Measurements from ENCODE around the gene PPA2.
"Not testable (repeated sequence)": the region's sequence is repeated elsewhere in the genome, so short reads cannot be mapped to it uniquely, and the experiment has no call there.

The PPA2 gene

DNA sequence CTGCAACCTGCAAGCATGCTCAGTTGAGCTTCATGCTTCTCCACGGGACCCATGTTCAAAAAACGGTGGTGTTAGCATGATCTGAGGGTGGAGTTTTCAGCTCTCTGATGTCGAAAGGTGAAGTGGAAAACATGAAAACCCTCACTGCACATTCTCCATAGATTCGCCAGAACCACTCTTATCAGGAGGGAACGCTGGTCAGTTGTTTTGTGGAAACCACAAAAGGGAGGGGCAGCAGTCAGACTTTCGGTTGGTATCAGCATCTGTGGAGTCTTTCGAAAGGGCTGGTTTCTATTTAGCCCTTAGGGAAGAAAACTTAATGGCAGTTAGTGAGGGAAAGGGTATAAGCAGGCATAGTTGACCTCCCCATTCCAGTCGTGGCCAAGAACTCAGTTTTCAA lies 12.6 kb downstream of the PPA2 start:
- DNase-seq (ENCODE audit: low read depth): no peak
- H3K4me3 ChIP-seq (ENCODE audit: low read length): no peak overlapping the region
- TF ChIP-seq, protein P1, sequence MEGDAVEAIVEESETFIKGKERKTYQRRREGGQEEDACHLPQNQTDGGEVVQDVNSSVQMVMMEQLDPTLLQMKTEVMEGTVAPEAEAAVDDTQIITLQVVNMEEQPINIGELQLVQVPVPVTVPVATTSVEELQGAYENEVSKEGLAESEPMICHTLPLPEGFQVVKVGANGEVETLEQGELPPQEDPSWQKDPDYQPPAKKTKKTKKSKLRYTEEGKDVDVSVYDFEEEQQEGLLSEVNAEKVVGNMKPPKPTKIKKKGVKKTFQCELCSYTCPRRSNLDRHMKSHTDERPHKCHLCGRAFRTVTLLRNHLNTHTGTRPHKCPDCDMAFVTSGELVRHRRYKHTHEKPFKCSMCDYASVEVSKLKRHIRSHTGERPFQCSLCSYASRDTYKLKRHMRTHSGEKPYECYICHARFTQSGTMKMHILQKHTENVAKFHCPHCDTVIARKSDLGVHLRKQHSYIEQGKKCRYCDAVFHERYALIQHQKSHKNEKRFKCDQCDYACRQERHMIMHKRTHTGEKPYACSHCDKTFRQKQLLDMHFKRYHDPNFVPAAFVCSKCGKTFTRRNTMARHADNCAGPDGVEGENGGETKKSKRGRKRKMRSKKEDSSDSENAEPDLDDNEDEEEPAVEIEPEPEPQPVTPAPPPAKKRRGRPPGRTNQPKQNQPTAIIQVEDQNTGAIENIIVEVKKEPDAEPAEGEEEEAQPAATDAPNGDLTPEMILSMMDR (conservative IDR thresholded peaks at IDR 0.05; ENCODE audit: low read depth, low read length): no peak

DNA sequence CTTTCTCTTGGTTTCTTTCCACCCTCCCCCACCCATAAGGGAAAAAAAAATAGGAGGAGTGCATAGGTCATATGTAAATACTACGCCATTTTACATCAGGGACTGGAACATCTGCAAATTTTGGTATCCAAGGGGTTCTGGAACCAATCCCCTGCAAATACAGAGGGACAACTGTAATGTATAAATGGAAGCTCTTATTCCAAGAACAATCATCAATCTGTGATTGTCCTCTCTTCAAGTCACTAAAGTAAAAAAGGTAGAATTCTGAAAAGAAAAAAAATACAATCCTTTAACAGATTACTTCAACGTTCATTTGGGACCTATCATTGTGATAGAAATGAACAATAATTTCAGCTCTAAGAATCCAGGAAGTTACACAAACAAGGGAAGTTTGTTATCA lies 13.6 kb downstream of the PPA2 start:
- DNase-seq (ENCODE audit: low read depth): no peak
- TF ChIP-seq, protein P1 (conservative IDR thresholded peaks at IDR 0.05; ENCODE audit: low read depth, low read length): no peak
- H3K4me3 ChIP-seq (ENCODE audit: low read length): no peak overlapping the region

DNA sequence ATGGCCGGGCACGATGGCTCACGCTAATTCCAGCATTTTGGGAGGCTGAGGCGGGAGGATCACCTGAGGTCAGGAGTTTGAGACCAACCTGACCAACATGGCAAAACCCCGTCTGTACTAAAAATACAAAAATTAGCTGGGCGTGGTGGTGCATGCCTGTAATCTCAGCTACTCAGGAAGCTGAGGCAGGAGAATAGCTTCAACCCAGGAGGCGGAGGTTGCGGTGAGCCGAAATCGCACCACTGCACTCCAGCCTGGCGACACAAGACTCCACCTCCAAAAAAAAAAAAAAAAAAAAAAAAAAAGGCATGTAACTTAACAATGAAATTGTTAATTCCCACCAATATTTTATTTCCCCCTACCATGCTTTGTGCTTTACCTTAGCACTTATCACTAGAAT lies 15.3 kb downstream of the PPA2 start:
- not testable (repeated sequence) for DNase-seq (ENCODE audit: low read depth); H3K4me3 ChIP-seq (ENCODE audit: low read length)

DNA sequence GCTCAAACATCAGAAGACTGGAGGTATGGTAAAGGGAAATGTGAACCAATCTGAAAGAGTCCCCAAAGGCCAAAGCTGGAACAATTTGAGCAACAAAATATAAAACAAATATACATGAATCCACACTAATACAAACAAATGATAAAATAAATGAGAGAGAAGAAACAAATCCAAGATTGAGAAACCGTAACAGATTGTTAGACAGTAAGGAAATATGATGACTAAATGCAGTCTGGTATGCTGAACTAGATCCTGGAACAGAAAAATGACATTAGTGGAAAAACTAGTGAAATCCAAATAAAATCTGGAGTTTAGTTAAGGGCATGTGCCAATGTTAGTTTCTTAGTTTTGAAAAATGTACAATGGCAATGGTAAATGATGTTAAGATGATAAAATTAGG lies 15.9 kb downstream of the PPA2 start:
- H3K4me3 ChIP-seq (ENCODE audit: low read length): no peak overlapping the region
- no peak for DNase-seq (ENCODE audit: low read depth)
- TF ChIP-seq, protein P1 (conservative IDR thresholded peaks at IDR 0.05; ENCODE audit: low read depth, low read length): no peak

DNA sequence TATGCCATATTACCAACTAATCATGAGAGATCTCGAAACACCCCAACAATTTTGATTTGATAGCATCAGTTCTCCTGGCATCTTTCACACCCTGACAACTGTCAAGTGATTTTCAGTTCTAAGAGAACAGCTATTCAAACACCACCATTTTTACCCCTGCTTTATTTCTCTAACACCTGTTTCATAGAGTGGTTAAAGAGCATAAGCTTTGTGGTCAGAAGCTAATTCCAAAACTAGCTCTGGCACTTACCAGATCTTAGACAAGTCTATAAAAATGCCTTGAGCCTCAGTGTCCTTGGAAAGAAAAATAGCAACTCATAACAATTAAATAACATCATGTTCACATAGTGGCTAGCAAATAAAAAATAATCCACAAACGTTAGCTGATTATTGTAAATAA lies 17.9 kb downstream of the PPA2 start:
- DNase-seq (ENCODE audit: low read depth): no peak
- TF ChIP-seq, protein P1 (conservative IDR thresholded peaks at IDR 0.05; ENCODE audit: low read depth, low read length): no peak
- no peak overlapping the region for H3K4me3 ChIP-seq (ENCODE audit: low read length)

DNA sequence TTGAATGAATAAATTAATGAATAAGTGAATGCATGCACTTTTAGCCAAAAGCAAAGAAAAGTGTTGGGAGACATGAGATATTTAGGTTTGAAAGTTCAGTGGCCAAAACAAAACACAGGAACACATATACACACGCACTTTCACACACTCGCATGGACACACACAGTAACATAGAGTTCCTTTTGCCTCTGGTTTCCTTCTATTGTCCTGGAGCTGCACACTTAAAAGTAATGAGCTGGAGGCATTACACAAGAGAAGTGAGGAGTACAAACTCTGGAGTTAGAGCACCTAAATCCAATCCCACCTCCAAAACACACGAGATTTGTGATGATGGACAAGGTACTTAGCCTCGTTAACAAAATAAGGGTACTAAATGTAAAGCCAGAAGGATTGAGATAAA lies 18.7 kb downstream of the PPA2 start:
- DNase-seq (ENCODE audit: low read depth): no peak
- no peak overlapping the region for H3K4me3 ChIP-seq (ENCODE audit: low read length)
- TF ChIP-seq, protein P1 (conservative IDR thresholded peaks at IDR 0.05; ENCODE audit: low read depth, low read length): no peak

DNA sequence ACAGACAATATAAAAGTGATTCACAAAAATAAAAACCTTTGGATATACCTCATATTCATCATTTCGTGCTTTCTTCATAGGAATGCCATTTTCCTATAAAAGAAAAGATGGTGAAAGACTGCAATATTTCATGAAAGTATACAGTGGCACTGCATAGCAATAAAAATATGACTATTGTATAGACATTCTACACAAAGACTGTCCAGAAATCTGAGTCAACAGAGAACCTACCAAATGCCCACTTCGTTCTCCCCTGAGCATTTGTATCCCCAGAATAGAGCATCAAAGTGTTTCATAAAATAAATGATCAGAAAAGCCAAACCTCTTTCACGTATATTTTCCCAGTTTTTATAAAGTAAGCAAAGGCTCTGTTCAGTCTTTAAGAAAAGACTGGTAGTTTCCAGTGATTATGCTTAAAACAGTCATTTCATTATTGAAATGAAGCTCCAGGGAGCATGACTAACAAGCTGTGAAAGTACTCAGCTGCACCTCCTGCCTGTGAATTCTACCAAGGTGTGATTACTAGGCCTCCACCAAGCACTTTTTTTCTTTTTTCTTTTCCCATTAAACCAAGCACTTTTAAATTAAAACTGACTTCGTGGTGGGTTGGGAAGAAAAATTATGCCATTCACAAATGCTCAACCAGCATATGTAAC lies 20.2 kb downstream of the PPA2 start:
- TF ChIP-seq, protein P1 (conservative IDR thresholded peaks at IDR 0.05; ENCODE audit: low read depth, low read length): no peak
- no peak overlapping the region for H3K4me3 ChIP-seq (ENCODE audit: low read length)
- DNase-seq (ENCODE audit: low read depth): no peak

Data from retinal pigment epithelial cell (primary cell).